Stimulated activated CD8-positive, alpha-beta memory T cell treated with anti-CD3 and anti-CD28 coated beads, Interleukin-7, amount 100 ng/mL, for 48 hours (primary cell): ENCODE data around the gene NDUFS5.
"Not testable (repeated sequence)": the region's sequence is repeated elsewhere in the genome, so short reads cannot be mapped to it uniquely, and the experiment has no call there.

ENCODE experiments used
- DNase-seq, 2 donors: peaks; one replicate each; pipeline ENCODE4 v3.0.0-alpha.2; 2020; ENCODE audit warnings: low read depth in 1 of 2; ENCODE audit errors: extremely low read depth in 1 of 2

NDUFS5 gene

GRCh38 chr1:39061951-39062350 lies 35.8 kb downstream of the NDUFS5 start:
- no peak for DNase-seq

- no peak for DNase-seq
These were observed 37.0 kb downstream of the NDUFS5 start for GRCh38 chr1:39063191-39063590.

- no peak for DNase-seq
These were observed 37.6 kb downstream of the NDUFS5 start for GRCh38 chr1:39063775-39064174.

GRCh38 chr1:39065542-39065941 lies 39.4 kb downstream of the NDUFS5 start:
- no peak for DNase-seq

DNA sequence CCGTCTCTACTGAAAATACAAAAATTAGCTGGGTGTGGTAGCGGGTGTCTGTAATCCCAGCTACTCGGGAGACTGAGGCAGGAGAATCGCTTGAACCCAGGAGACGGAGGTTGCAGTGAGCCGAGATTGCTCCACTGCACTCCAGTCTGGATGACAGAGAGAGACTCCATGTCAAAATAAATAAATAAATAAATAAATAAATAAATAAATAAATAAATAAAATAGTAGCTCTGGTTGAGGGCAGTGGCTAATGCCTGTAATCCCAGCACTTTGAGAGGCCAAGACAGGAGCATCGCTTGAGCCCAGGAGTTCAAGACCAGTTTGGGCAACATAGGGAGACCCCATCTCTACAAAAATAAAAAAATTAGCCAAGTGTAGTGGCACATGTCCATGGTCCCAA lies 42.1 kb downstream of the NDUFS5 start:
- not testable (repeated sequence) for DNase-seq

- not testable (repeated sequence) for DNase-seq
These were observed 45.4 kb downstream of the NDUFS5 start for GRCh38 chr1:39071557-39071956.

GRCh38 chr1:39076127-39076798 lies 50.1 kb downstream of the NDUFS5 start:
- DNase-seq, result no peak

DNA sequence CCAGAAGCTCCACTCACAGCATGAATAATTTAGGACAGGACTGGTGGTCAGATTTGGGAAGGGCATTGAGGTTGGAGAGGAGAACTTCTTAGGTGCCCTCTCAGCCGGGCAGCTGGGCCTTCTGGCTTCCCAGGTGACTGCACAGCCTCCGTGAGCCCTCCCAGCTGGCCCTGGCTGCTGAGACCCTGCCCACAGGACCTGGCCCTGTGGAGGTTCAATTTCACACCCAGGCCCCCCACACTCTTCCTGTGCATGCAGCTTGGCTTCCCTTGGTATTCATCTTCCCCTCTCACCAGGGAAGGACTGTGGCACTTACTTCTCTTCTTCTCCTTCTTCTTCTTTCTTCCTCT lies 50.6 kb downstream of the NDUFS5 start:
- DNase-seq, result no peak

DNA sequence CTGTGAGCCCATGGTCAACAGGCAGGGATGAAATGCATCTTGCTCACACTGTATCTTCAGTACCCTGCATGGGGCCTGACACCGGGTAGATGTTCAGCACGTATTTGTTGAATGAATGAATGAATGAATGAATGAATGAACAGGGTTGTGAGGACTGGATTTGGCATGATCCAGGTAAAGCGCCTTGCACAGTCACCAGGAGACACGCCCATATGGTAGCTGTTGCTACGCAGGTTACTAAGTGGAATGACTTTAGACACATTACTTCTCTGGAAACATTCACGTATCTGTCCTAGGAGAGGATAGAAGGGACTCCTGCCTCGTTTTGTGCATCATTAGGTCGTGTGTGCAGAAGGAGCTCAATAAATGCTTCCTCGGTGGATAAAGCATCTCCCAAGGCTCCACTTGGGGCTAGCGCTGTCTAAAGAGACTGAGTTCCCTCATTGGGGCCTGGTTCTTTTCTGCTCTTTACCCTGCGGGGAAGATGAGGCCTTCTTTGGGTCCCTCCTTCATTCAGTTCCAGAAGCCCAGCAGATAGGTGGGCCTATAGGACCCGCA lies 54.2 kb downstream of the NDUFS5 start:
- DNase-seq, result no peak

DNA sequence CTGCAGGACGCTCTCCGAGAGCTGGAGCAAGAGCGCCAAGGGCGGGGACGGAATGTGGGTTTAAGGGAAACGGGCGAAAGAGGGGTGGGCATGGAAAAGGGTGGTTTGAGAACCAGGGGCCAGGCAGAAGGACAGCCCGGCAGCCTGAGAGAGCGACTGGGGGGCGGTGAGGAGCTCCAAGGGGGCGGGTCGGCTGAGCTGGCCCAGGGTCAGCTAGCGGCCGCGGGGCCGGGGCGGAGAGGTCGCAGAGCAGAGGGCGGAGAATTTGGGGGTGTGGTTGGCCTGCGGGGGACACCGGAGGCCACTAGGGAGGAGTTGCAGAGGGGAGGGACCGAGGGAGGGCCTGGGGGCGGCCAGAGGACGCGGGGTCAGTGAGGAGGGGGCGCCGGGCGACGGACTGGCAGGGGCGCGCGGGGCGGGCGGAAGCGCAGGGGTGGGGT lies 54.7 kb downstream of the NDUFS5 start:
- DNase-seq, result no peak

GRCh38 chr1:39081271-39082009 lies 55.3 kb downstream of the NDUFS5 start:
- no peak for DNase-seq

DNA sequence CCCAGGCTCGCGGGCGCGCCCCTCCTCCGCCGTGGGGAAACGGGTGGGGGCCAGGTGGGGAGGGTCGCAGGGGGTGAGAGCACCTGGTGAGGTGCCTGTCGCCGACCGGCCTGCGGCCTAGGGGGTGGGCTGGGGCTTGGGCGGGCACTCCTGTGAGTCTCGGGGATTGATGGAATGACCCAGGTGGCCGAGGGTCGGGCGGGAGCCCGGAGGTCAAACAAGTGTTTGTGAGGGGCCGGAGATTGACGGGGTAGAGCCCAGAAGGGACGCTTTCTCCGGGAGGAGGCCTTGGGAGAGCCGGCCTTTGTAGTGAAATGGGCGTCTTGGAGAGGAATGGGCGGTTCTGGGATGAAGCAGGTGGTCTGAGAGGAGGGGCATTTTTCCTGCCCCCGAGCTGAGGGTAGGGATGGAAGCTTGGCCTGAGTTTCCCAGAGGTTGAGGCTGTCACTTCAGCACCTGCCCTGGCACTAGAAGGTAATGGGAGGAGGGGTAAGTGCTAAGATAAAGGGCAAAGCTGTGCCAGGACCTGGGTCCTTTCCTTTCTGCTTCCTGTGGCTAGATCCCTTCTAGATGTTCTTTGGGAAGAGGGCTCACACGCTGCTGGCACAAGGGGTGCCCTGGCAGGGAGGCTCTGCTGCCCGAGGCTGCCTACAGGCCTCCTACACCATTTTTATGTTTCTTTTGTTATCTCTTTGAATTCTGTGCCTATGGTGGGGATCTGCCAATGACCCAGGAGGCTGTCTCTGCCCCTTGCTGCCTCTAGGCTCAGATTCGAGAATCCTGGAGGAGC lies 56.1 kb downstream of the NDUFS5 start:
- no peak for DNase-seq

GRCh38 chr1:39082811-39083576 lies 56.8 kb downstream of the NDUFS5 start:
- DNase-seq, result no peak

DNA sequence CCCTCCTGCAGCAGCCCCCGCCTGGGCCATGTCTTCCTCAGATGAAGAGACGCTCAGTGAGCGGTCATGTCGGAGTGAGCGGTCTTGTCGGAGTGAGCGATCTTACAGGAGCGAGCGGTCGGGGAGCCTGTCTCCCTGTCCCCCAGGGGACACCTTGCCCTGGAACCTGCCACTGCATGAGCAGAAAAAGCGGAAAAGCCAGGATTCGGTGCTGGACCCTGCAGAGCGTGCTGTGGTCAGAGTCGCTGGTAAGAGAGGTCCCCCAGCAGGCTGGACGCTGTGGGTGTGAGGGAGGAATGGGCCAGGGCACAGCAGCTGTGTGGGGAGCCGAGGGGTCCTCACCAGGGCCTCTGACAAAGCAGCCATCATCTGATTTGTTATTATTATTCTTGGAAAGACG lies 58.0 kb downstream of the NDUFS5 start:
- DNase-seq, result no peak
